Liver (tissue), 9 donors: Measurements from ENCODE around the gene DLK1. TPM values are rescaled to one million over a fixed set of nuclear protein-coding genes. Genes with fewer than 3 reads are reported as not detected.

ENCODE experiments used
- DNase-seq: peaks from one replicate; pipeline ENCODE4 v3.0.0-alpha.2; 2017; ENCODE audit warnings: low spot score
- H3K27ac ChIP-seq, 2 donors: one replicate each; pipeline ENCODE4 v1.7.0; 2013; ENCODE audit warnings: inconsistent platforms in 2 of 2, low read length in 2 of 2, control low read depth in 1 of 2, low read depth in 1 of 2, mild to moderate bottlenecking in 1 of 2
- H3K27me3 ChIP-seq, 4 donors: one replicate each; pipeline versions ENCODE4 v1.6.1 to v1.7.0; 2013; ENCODE audit warnings: low read length in 3 of 4, inconsistent platforms in 1 of 4, mild to moderate bottlenecking in 1 of 4, moderate library complexity in 1 of 4; ENCODE audit not compliant: control insufficient read depth in 4 of 4, insufficient read depth in 4 of 4
- H3K36me3 ChIP-seq, 4 donors: one replicate each; pipeline versions ENCODE4 v1.6.1 to v1.7.0; 2013; ENCODE audit warnings: low read length in 3 of 4, mild to moderate bottlenecking in 3 of 4, low read depth in 1 of 4, moderate library complexity in 1 of 4; ENCODE audit not compliant: control insufficient read depth in 4 of 4, insufficient read depth in 3 of 4
- H3K4me1 ChIP-seq, 4 donors: one replicate each; pipeline versions ENCODE4 v1.6.1 to v1.7.0; 2013; ENCODE audit warnings: low read length in 3 of 4, mild to moderate bottlenecking in 3 of 4, moderate library complexity in 1 of 4; ENCODE audit not compliant: control insufficient read depth in 4 of 4, insufficient read depth in 4 of 4
- H3K4me3 ChIP-seq, 3 donors: one replicate each; pipeline versions ENCODE4 v1.6.1 to v1.7.0; 2013; ENCODE audit warnings: low read length in 3 of 3, control low read depth in 1 of 3, low read depth in 1 of 3, mild to moderate bottlenecking in 1 of 3
- H3K9ac ChIP-seq, 2 donors: one replicate each; pipeline ENCODE4 v1.7.0; 2013; ENCODE audit warnings: low read length in 2 of 2, mild to moderate bottlenecking in 2 of 2, moderate library complexity in 2 of 2, control low read depth in 1 of 2, low read depth in 1 of 2
- H3K9me3 ChIP-seq, 4 donors: one replicate each; pipeline versions ENCODE4 v1.6.1 to v1.7.0; 2013; ENCODE audit warnings: low read length in 3 of 4; ENCODE audit not compliant: control insufficient read depth in 4 of 4
- ATF3 ChIP-seq: IDR thresholded peaks from 2 replicates; pipeline ENCODE4 v1.6.1; 2016; ENCODE audit warnings: antibody characterized with exemption
- EGR1 ChIP-seq, 2 donors: IDR thresholded peaks; 2 replicates each; pipeline ENCODE4 v1.6.1; 2016 to 2018; ENCODE audit warnings: antibody characterized with exemption in 2 of 2, low read depth in 2 of 2
- FOXA1 ChIP-seq: IDR thresholded peaks from 2 replicates; pipeline ENCODE4 v1.6.1; 2016; ENCODE audit warnings: antibody characterized with exemption
- FOXA2 ChIP-seq: IDR thresholded peaks from 2 replicates; pipeline ENCODE4 v1.6.1; 2016; ENCODE audit warnings: antibody characterized with exemption
- GABPA ChIP-seq, 2 donors: IDR thresholded peaks in 1 of 2; conservative IDR thresholded peaks in 1 of 2; 2 replicates each; pipeline ENCODE4 v1.6.1; 2016; ENCODE audit warnings: antibody characterized with exemption in 2 of 2, mild to moderate bottlenecking in 1 of 2, moderate library complexity in 1 of 2
- HNF4A ChIP-seq, 2 donors: conservative IDR thresholded peaks; 2 replicates each; pipeline ENCODE4 v1.6.1; 2016; ENCODE audit warnings: antibody characterized with exemption in 2 of 2, mild to moderate bottlenecking in 2 of 2
- HNF4G ChIP-seq: IDR thresholded peaks from 2 replicates; pipeline ENCODE4 v1.6.1; 2016; ENCODE audit warnings: antibody characterized with exemption
- JUND ChIP-seq, 2 donors: IDR thresholded peaks; 2 replicates each; pipeline ENCODE4 v1.6.1; 2016; ENCODE audit warnings: antibody characterized with exemption in 2 of 2
- MAX ChIP-seq: IDR thresholded peaks from 2 replicates; pipeline ENCODE4 v1.6.1; 2016; ENCODE audit warnings: antibody characterized with exemption
- NR2F2 ChIP-seq: IDR thresholded peaks from 2 replicates; pipeline ENCODE4 v1.6.1; 2016; ENCODE audit warnings: antibody characterized with exemption
- RAD21 ChIP-seq, 2 donors: IDR thresholded peaks; 2 replicates each; pipeline ENCODE4 v1.6.1; 2016; ENCODE audit warnings: antibody characterized with exemption in 2 of 2, mild to moderate bottlenecking in 2 of 2
- RXRA ChIP-seq, 2 donors: IDR thresholded peaks; 2 replicates each; pipeline ENCODE4 v1.6.1; 2017 to 2018; ENCODE audit warnings: antibody characterized with exemption in 2 of 2, mild to moderate bottlenecking in 1 of 2
- SP1 ChIP-seq: IDR thresholded peaks from 2 replicates; pipeline ENCODE4 v1.6.1; 2018; ENCODE audit warnings: antibody characterized with exemption, mild to moderate bottlenecking
- TAF1 ChIP-seq: conservative IDR thresholded peaks from 2 replicates; pipeline ENCODE4 v1.6.1; 2016; ENCODE audit warnings: antibody characterized with exemption, mild to moderate bottlenecking
- YY1 ChIP-seq: IDR thresholded peaks from 2 replicates; pipeline ENCODE4 v1.6.1; 2016; ENCODE audit warnings: antibody characterized with exemption, mild to moderate bottlenecking
- ZBTB33 ChIP-seq: IDR thresholded peaks from 2 replicates; pipeline ENCODE4 v1.6.1; 2016; ENCODE audit warnings: antibody characterized with exemption
- WGBS: extraction: QIAGEN DNeasy Blood & Tissue Kit; methylation state at CpG from one replicate; pipeline ENCODE4 v1.1.7; 2013; 5-methylcytosine and 5-hydroxymethylcytosine counted together
- polyA plus RNA-seq, 2 donors: library from polyadenylated mRNA; stranded (reverse) in 1 of 2; unstranded in 1 of 2; fragments of 200-250 nt in 1 of 2; fragments of >200 nt in 1 of 2; fragmentation: Nextera tagmentation in 1 of 2; extraction: Ambion mirVana in 1 of 2; gene quantifications; one replicate each; pipeline versions ENCODE4 v1.2.1 to v1.2.3, GENCODE V29; 2013 to 2015
- total RNA-seq, 2 donors: library from RNA; depleted of rRNA; stranded (reverse); fragments of >200 nt; gene quantifications; one replicate each; pipeline ENCODE4 v1.2.3, GENCODE V29; 2014
- TF ChIP-seq, protein P1 (sequence below): IDR thresholded peaks from 2 replicates; pipeline ENCODE4 v1.6.1; 2016; ENCODE audit warnings: antibody characterized with exemption, mild to moderate bottlenecking
- TF ChIP-seq, protein P2 (sequence below): fragments of 150-350 bp; IDR thresholded peaks from 2 replicates; pipeline ENCODE4 v1.5.1; 2017; ENCODE audit warnings: improper control_type of control experiment, low read depth, low read length; ENCODE audit not compliant: missing input control
- donor health status: healthy.
- donor health status: healthy.
- donor health status: healthy.
- donor health status: healthy.
- donor health status: healthy.

The DLK1 gene
- total and polyA plus RNA-seq, 4 donors: 0.42 to 331 (median 1.8) TPM; not detected in 1

DNA sequence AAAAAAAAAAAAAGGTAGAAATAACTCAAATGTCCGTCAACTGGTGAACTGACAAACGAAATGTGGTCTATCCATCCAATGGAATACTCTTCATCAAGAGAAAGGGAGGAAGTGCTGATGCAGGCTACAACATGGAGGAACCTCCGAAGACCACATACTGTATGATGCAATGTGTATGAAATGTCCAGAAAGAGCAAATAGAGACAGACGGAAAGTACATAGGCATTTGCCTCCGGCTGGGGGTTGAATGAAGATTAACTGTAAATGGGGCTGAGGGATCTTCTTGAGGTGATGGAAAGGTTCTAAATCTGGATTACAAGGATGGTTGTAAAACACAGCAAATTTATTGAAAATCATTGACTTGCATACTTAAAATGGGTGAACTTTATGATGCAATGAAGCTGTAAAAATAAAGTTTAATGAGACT, 35.4 kb downstream of the DLK1 start:
- TF ChIP-seq MAX (no peak), FOXA2 (no peak), TAF1 (no peak), HNF4G (no peak), FOXA1 (no peak), ATF3 (no peak), SP1 (no peak), RXRA (IDR thresholded peaks at IDR 0.05) (no peak), EGR1 (IDR thresholded peaks at IDR 0.05; ENCODE audit: low read depth in 2 of 2) (no peak), GABPA (IDR thresholded peaks at IDR 0.05 in 1 of 2, conservative IDR thresholded peaks at IDR 0.05 in 1 of 2) (no peak), HNF4A (conservative IDR thresholded peaks at IDR 0.05) (no peak), YY1 (no peak), JUND (IDR thresholded peaks at IDR 0.05) (no peak), RAD21 (IDR thresholded peaks at IDR 0.05) (no peak), NR2F2 (no peak), ZBTB33 (no peak)
- TF ChIP-seq, protein P1, sequence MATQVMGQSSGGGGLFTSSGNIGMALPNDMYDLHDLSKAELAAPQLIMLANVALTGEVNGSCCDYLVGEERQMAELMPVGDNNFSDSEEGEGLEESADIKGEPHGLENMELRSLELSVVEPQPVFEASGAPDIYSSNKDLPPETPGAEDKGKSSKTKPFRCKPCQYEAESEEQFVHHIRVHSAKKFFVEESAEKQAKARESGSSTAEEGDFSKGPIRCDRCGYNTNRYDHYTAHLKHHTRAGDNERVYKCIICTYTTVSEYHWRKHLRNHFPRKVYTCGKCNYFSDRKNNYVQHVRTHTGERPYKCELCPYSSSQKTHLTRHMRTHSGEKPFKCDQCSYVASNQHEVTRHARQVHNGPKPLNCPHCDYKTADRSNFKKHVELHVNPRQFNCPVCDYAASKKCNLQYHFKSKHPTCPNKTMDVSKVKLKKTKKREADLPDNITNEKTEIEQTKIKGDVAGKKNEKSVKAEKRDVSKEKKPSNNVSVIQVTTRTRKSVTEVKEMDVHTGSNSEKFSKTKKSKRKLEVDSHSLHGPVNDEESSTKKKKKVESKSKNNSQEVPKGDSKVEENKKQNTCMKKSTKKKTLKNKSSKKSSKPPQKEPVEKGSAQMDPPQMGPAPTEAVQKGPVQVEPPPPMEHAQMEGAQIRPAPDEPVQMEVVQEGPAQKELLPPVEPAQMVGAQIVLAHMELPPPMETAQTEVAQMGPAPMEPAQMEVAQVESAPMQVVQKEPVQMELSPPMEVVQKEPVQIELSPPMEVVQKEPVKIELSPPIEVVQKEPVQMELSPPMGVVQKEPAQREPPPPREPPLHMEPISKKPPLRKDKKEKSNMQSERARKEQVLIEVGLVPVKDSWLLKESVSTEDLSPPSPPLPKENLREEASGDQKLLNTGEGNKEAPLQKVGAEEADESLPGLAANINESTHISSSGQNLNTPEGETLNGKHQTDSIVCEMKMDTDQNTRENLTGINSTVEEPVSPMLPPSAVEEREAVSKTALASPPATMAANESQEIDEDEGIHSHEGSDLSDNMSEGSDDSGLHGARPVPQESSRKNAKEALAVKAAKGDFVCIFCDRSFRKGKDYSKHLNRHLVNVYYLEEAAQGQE: no peak
- TF ChIP-seq, protein P2, sequence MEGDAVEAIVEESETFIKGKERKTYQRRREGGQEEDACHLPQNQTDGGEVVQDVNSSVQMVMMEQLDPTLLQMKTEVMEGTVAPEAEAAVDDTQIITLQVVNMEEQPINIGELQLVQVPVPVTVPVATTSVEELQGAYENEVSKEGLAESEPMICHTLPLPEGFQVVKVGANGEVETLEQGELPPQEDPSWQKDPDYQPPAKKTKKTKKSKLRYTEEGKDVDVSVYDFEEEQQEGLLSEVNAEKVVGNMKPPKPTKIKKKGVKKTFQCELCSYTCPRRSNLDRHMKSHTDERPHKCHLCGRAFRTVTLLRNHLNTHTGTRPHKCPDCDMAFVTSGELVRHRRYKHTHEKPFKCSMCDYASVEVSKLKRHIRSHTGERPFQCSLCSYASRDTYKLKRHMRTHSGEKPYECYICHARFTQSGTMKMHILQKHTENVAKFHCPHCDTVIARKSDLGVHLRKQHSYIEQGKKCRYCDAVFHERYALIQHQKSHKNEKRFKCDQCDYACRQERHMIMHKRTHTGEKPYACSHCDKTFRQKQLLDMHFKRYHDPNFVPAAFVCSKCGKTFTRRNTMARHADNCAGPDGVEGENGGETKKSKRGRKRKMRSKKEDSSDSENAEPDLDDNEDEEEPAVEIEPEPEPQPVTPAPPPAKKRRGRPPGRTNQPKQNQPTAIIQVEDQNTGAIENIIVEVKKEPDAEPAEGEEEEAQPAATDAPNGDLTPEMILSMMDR: no peak
- DNase-seq: no peak
- H3K9me3 ChIP-seq: no peaks in the 10 kb centered on the region
- H3K9ac ChIP-seq: no peak overlapping the region
- no peak overlapping the region for H3K4me3 ChIP-seq
- H3K4me1 ChIP-seq: no peaks in the 10 kb centered on the region
- H3K36me3 ChIP-seq: no peaks in the 10 kb centered on the region
- H3K27ac ChIP-seq: no peak overlapping the region
- H3K27me3 ChIP-seq: peaks cover 0 to 4% (median 0%) of the 10 kb centered on the region in 4 donors
- 44% methylated on average over 5 of the region's 5 CpGs for WGBS
